ENCODE data around the gene EPHB1.

EPHB1 gene

DNA sequence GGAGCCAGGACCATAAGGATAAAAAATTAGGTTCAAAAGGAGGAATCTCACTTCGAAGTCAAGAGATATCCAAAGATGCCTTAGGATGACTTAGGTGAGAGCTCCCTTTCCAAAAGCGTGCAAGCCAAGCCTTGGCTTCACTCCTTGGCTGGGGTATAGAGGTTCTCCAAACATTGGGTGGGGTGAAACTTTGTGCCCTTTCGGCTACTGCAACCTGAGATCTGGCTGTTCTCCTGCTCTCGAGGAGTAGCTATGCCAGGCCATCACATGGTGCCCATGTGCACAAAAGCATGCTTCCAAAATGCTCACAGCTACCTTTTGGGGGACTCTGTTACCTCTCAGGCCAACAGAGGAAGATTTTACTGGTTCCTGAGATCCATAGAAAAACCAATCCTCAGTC is 373.8 kb downstream of the EPHB1 start:
- DNase-seq: no peak
- Histone ChIP-seq H2BK5ac (ENCODE audit: low read length) (no peak overlapping the region), H4K5ac (ENCODE audit: low read length) (no peak overlapping the region), H3K4ac (ENCODE audit: low read depth, low read length) (no peak overlapping the region), H3K79me2 (ENCODE audit: control insufficient read depth, insufficient read depth, low read length) (no peaks in the 10 kb centered on the region), H3K27ac (ENCODE audit: low read depth, low read length) (no peak overlapping the region), H3K4me1 (ENCODE audit: control insufficient read depth, low read depth, low read length) (no peaks in the 10 kb centered on the region), H4K8ac (ENCODE audit: low read depth, low read length) (no peak overlapping the region), H3K4me2 (ENCODE audit: low read length) (no peak overlapping the region), H3K9ac (ENCODE audit: low read length) (no peak overlapping the region), H3K23ac (ENCODE audit: low read length) (no peak overlapping the region), H3K27me3 (ENCODE audit: insufficient read depth, low read length, poor library complexity) (no peaks in the 10 kb centered on the region), H3K36me3 (ENCODE audit: control insufficient read depth, insufficient read depth, low read length) (no peaks in the 10 kb centered on the region), H3K56ac (ENCODE audit: low read length) (no peak overlapping the region), H3K4me3 (ENCODE audit: low read length) (no peak overlapping the region), H3K18ac (ENCODE audit: low read length) (no peak overlapping the region), H2AK5ac (ENCODE audit: low read length) (no peak overlapping the region), H2BK120ac (ENCODE audit: low read depth, low read length) (no peak overlapping the region), H2BK15ac (replicated peaks; ENCODE audit: low read depth) (no peak overlapping the region), H3K79me1 (ENCODE audit: low read length) (no peaks in the 10 kb centered on the region)
- no CpG with 5 or more reads among the region's 4 CpGs for WGBS (ENCODE audit: extremely low coverage, insufficient coverage, low lambda C conversion rate)

GRCh38 chr3:135169651-135170050 is 374.6 kb downstream of the EPHB1 start:
- Histone ChIP-seq H3K18ac (ENCODE audit: low read length) (no peak overlapping the region), H2BK120ac (ENCODE audit: low read depth, low read length) (no peak overlapping the region), H3K4me1 (ENCODE audit: control insufficient read depth, low read depth, low read length) (no peaks in the 10 kb centered on the region), H3K27me3 (ENCODE audit: insufficient read depth, low read length, poor library complexity) (no peaks in the 10 kb centered on the region), H3K56ac (ENCODE audit: low read length) (no peak overlapping the region), H3K4me3 (ENCODE audit: low read length) (no peak overlapping the region), H2BK5ac (ENCODE audit: low read length) (no peak overlapping the region), H3K36me3 (ENCODE audit: control insufficient read depth, insufficient read depth, low read length) (no peaks in the 10 kb centered on the region), H3K9ac (ENCODE audit: low read length) (no peak overlapping the region), H4K8ac (ENCODE audit: low read depth, low read length) (no peak overlapping the region), H4K5ac (ENCODE audit: low read length) (no peak overlapping the region), H2BK15ac (replicated peaks; ENCODE audit: low read depth) (no peak overlapping the region), H3K4ac (ENCODE audit: low read depth, low read length) (no peak overlapping the region), H3K27ac (ENCODE audit: low read depth, low read length) (no peak overlapping the region), H2AK5ac (ENCODE audit: low read length) (no peak overlapping the region), H3K79me1 (ENCODE audit: low read length) (no peaks in the 10 kb centered on the region), H3K4me2 (ENCODE audit: low read length) (no peak overlapping the region), H3K79me2 (ENCODE audit: control insufficient read depth, insufficient read depth, low read length) (no peaks in the 10 kb centered on the region), H3K23ac (ENCODE audit: low read length) (no peak overlapping the region)
- no peak for DNase-seq
- WGBS (ENCODE audit: extremely low coverage, insufficient coverage, low lambda C conversion rate): no CpG with 5 or more reads among the region's 2 CpGs

- Histone ChIP-seq H2BK120ac (ENCODE audit: low read depth, low read length) (no peak overlapping the region), H3K4ac (ENCODE audit: low read depth, low read length) (no peak overlapping the region), H2BK5ac (ENCODE audit: low read length) (no peak overlapping the region), H4K8ac (ENCODE audit: low read depth, low read length) (no peak overlapping the region), H2AK5ac (ENCODE audit: low read length) (no peak overlapping the region), H3K36me3 (ENCODE audit: control insufficient read depth, insufficient read depth, low read length) (no peaks in the 10 kb centered on the region), H3K79me1 (ENCODE audit: low read length) (no peaks in the 10 kb centered on the region), H3K27ac (ENCODE audit: low read depth, low read length) (no peak overlapping the region), H3K4me1 (ENCODE audit: control insufficient read depth, low read depth, low read length) (no peaks in the 10 kb centered on the region), H4K5ac (ENCODE audit: low read length) (no peak overlapping the region), H3K4me2 (ENCODE audit: low read length) (no peak overlapping the region), H3K56ac (ENCODE audit: low read length) (no peak overlapping the region), H3K4me3 (ENCODE audit: low read length) (no peak overlapping the region), H2BK15ac (replicated peaks; ENCODE audit: low read depth) (no peak overlapping the region), H3K23ac (ENCODE audit: low read length) (no peak overlapping the region), H3K27me3 (ENCODE audit: insufficient read depth, low read length, poor library complexity) (no peaks in the 10 kb centered on the region), H3K9ac (ENCODE audit: low read length) (no peak overlapping the region), H3K18ac (ENCODE audit: low read length) (no peak overlapping the region), H3K79me2 (ENCODE audit: control insufficient read depth, insufficient read depth, low read length) (no peaks in the 10 kb centered on the region)
- no peak for DNase-seq
- WGBS (ENCODE audit: extremely low coverage, insufficient coverage, low lambda C conversion rate): no CpG with 5 or more reads among the region's 1 CpG
Measured at GRCh38 chr3:135170732-135171131, 375.7 kb downstream of the EPHB1 start.

- H4K8ac ChIP-seq (ENCODE audit: low read depth, low read length): no peak overlapping the region
- no peaks in the 10 kb centered on the region for H3K79me2 ChIP-seq (ENCODE audit: control insufficient read depth, insufficient read depth, low read length)
- H3K23ac ChIP-seq (ENCODE audit: low read length): no peak overlapping the region
- no peak overlapping the region for H2BK15ac ChIP-seq (replicated peaks; ENCODE audit: low read depth)
- no peaks in the 10 kb centered on the region for H3K4me1 ChIP-seq (ENCODE audit: control insufficient read depth, low read depth, low read length)
- H2BK120ac ChIP-seq (ENCODE audit: low read depth, low read length): no peak overlapping the region
- H3K4me3 ChIP-seq (ENCODE audit: low read length): no peak overlapping the region
- no peak overlapping the region for H3K9ac ChIP-seq (ENCODE audit: low read length)
- no peak overlapping the region for H2AK5ac ChIP-seq (ENCODE audit: low read length)
- H3K79me1 ChIP-seq (ENCODE audit: low read length): no peaks in the 10 kb centered on the region
- no peak overlapping the region for H3K18ac ChIP-seq (ENCODE audit: low read length)
- DNase-seq: no peak
- H4K5ac ChIP-seq (ENCODE audit: low read length): no peak overlapping the region
- H3K27me3 ChIP-seq (ENCODE audit: insufficient read depth, low read length, poor library complexity): no peaks in the 10 kb centered on the region
- no peak overlapping the region for H3K56ac ChIP-seq (ENCODE audit: low read length)
- no peak overlapping the region for H3K27ac ChIP-seq (ENCODE audit: low read depth, low read length)
- H3K36me3 ChIP-seq (ENCODE audit: control insufficient read depth, insufficient read depth, low read length): no peaks in the 10 kb centered on the region
- no CpG with 5 or more reads among the region's 3 CpGs for WGBS (ENCODE audit: extremely low coverage, insufficient coverage, low lambda C conversion rate)
- H2BK5ac ChIP-seq (ENCODE audit: low read length): no peak overlapping the region
- H3K4me2 ChIP-seq (ENCODE audit: low read length): no peak overlapping the region
- no peak overlapping the region for H3K4ac ChIP-seq (ENCODE audit: low read depth, low read length)
Measured at GRCh38 chr3:135172191-135172869, 377.3 kb downstream of the EPHB1 start.

DNA sequence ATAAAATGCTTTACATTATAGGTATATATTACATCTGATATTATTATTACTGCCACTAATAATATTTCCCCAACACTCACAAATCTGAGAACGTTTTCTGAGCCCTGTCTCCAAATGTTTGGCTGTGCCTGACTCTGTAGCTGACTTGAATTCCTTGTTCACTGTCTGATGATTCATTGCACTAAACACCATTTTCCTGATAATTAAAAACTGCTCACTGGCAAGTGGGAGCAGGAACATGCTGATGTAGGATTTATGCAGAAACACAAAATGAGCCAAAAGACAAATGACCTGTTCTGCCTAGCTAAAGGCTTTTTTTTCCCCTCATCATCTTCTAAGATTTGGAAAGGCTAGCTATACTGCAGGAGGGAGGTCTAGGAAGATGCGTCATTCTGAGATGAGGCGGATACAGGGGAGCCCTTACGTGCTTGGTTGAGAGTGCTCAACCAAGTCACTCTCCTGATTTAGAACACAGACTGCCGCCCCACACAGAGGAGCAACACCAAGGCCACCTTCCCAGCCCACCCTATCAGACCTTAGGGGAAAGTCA is 380.7 kb downstream of the EPHB1 start:
- Histone ChIP-seq H3K4me3 (ENCODE audit: low read length) (no peak overlapping the region), H3K56ac (ENCODE audit: low read length) (no peak overlapping the region), H3K79me1 (ENCODE audit: low read length) (no peaks in the 10 kb centered on the region), H3K36me3 (ENCODE audit: control insufficient read depth, insufficient read depth, low read length) (no peaks in the 10 kb centered on the region), H4K8ac (ENCODE audit: low read depth, low read length) (no peak overlapping the region), H3K23ac (ENCODE audit: low read length) (no peak overlapping the region), H3K4me2 (ENCODE audit: low read length) (no peak overlapping the region), H2BK120ac (ENCODE audit: low read depth, low read length) (no peak overlapping the region), H3K9ac (ENCODE audit: low read length) (no peak overlapping the region), H3K79me2 (ENCODE audit: control insufficient read depth, insufficient read depth, low read length) (no peaks in the 10 kb centered on the region), H2BK15ac (replicated peaks; ENCODE audit: low read depth) (no peak overlapping the region), H3K4me1 (ENCODE audit: control insufficient read depth, low read depth, low read length) (no peaks in the 10 kb centered on the region), H3K27ac (ENCODE audit: low read depth, low read length) (no peak overlapping the region), H4K5ac (ENCODE audit: low read length) (no peak overlapping the region), H3K27me3 (ENCODE audit: insufficient read depth, low read length, poor library complexity) (no peaks in the 10 kb centered on the region), H3K18ac (ENCODE audit: low read length) (no peak overlapping the region), H3K4ac (ENCODE audit: low read depth, low read length) (no peak overlapping the region), H2AK5ac (ENCODE audit: low read length) (no peak overlapping the region), H2BK5ac (ENCODE audit: low read length) (no peak overlapping the region)
- no CpG with 5 or more reads among the region's 5 CpGs for WGBS (ENCODE audit: extremely low coverage, insufficient coverage, low lambda C conversion rate)
- DNase-seq: no peak

GRCh38 chr3:135176881-135177280 is 381.8 kb downstream of the EPHB1 start:
- Histone ChIP-seq H3K9ac (ENCODE audit: low read length) (no peak overlapping the region), H3K79me1 (ENCODE audit: low read length) (no peaks in the 10 kb centered on the region), H3K23ac (ENCODE audit: low read length) (no peak overlapping the region), H4K5ac (ENCODE audit: low read length) (no peak overlapping the region), H2BK5ac (ENCODE audit: low read length) (no peak overlapping the region), H3K36me3 (ENCODE audit: control insufficient read depth, insufficient read depth, low read length) (no peaks in the 10 kb centered on the region), H2BK15ac (replicated peaks; ENCODE audit: low read depth) (no peak overlapping the region), H2BK120ac (ENCODE audit: low read depth, low read length) (no peak overlapping the region), H3K4me3 (ENCODE audit: low read length) (no peak overlapping the region), H3K27ac (ENCODE audit: low read depth, low read length) (no peak overlapping the region), H3K4ac (ENCODE audit: low read depth, low read length) (no peak overlapping the region), H3K18ac (ENCODE audit: low read length) (no peak overlapping the region), H4K8ac (ENCODE audit: low read depth, low read length) (no peak overlapping the region), H3K56ac (ENCODE audit: low read length) (no peak overlapping the region), H2AK5ac (ENCODE audit: low read length) (no peak overlapping the region), H3K4me1 (ENCODE audit: control insufficient read depth, low read depth, low read length) (no peaks in the 10 kb centered on the region), H3K79me2 (ENCODE audit: control insufficient read depth, insufficient read depth, low read length) (no peaks in the 10 kb centered on the region), H3K4me2 (ENCODE audit: low read length) (no peak overlapping the region), H3K27me3 (ENCODE audit: insufficient read depth, low read length, poor library complexity) (no peaks in the 10 kb centered on the region)
- WGBS (ENCODE audit: extremely low coverage, insufficient coverage, low lambda C conversion rate): no CpG with 5 or more reads among the region's 9 CpGs
- DNase-seq: no peak

Data from mesendoderm (in vitro differentiated cells).